GM12878 (cell line): ENCODE measurements around the gene AFTPH. TPM values are rescaled to one million over a fixed set of nuclear protein-coding genes. Genes with fewer than 3 reads are reported as not detected.

Experiments
- CEBPB ChIP-seq, 2 experiments: fragments of 150-350 bp in 1 of 2; IDR thresholded peaks; 2 replicates each; pipeline ENCODE4 v1.6.1; 2012 to 2014; ENCODE audit warnings: low read depth in 2 of 2, low read length in 2 of 2, borderline replicate concordance in 1 of 2, inconsistent platforms in 1 of 2
- CHD1 ChIP-seq: IDR thresholded peaks from 2 replicates; pipeline ENCODE4 v1.6.1; 2012; ENCODE audit warnings: low read depth, low read length, improper control_type of control experiment
- EED ChIP-seq: sonication (generic); IDR thresholded peaks from 2 replicates; pipeline ENCODE4 v1.6.1; 2016; ENCODE audit warnings: antibody characterized with exemption, low read depth
- EP300 ChIP-seq, 2 experiments: fragments of 150-350 bp in 1 of 2; IDR thresholded peaks; 2 replicates each; pipeline ENCODE4 v1.6.1; 2011 to 2012; ENCODE audit warnings: low read depth in 2 of 2, low read length in 2 of 2, borderline replicate concordance in 1 of 2, improper control_type of control experiment in 1 of 2, inconsistent platforms in 1 of 2; ENCODE audit not compliant: control insufficient read depth in 1 of 2
- JUNB ChIP-seq: IDR thresholded peaks from 2 replicates; pipeline ENCODE4 v1.6.1; 2016; ENCODE audit warnings: antibody characterized with exemption, mild to moderate bottlenecking
- KDM1A ChIP-seq: fragments of 200-600 bp; sonication (generic); IDR thresholded peaks from 2 replicates; pipeline ENCODE4 v1.6.1; 2016; ENCODE audit warnings: borderline replicate concordance
- MEF2A ChIP-seq: IDR thresholded peaks from 2 replicates; pipeline ENCODE4 v1.6.1; 2011; ENCODE audit warnings: low read depth, mild to moderate bottlenecking, low read length, moderate library complexity; ENCODE audit not compliant: insufficient read depth
- MTA2 ChIP-seq: fragments of 450-650 bp; IDR thresholded peaks from 2 replicates; pipeline ENCODE4 v1.6.1; 2016; ENCODE audit warnings: low read depth, mild to moderate bottlenecking, moderate library complexity
- MYC ChIP-seq: IDR thresholded peaks from 2 replicates; pipeline ENCODE4 v1.6.1; 2011; ENCODE audit warnings: mild to moderate bottlenecking, low read length, moderate library complexity, inconsistent platforms; ENCODE audit not compliant: insufficient read depth, insufficient replicate concordance, insufficient read length, severe bottlenecking
- RBBP5 ChIP-seq: fragments of 200-600 bp; sonication (generic); conservative IDR thresholded peaks from 2 replicates; pipeline ENCODE4 v1.6.1; 2016
- SRF ChIP-seq, 2 experiments: IDR thresholded peaks; 2 replicates each; pipeline ENCODE4 v1.6.1; 2011; ENCODE audit warnings: low read depth in 2 of 2, low read length in 2 of 2, mild to moderate bottlenecking in 1 of 2, moderate library complexity in 1 of 2
- ZNF384 ChIP-seq: IDR thresholded peaks from 2 replicates; pipeline ENCODE4 v1.6.1; 2012; ENCODE audit warnings: low read depth, mild to moderate bottlenecking, low read length, improper control_type of control experiment, borderline replicate concordance
- polyA plus RNA-seq, 11 experiments: library from polyadenylated mRNA; depleted of rRNA in 4 of 11; unstranded in 6 of 11; stranded (reverse) in 5 of 11; fragments of >200 nt; fragmentation: Nextera tagmentation in 4 of 11; fragmentation: Illumina TruSeq in 1 of 11; extraction: Ambion mirVana in 4 of 11; extraction: Trizol in 1 of 11; gene quantifications; 1 replicate in 1 of 11; 2 replicates in 10 of 11; pipeline versions ENCODE4 v1.2.1 to v1.2.3, GENCODE V29; 2011 to 2016; ENCODE audit warnings: inconsistent platforms in 2 of 11, missing spikeins in 2 of 11, low read depth in 1 of 11
- total RNA-seq, 4 experiments: library from RNA; depleted of rRNA in 3 of 4; stranded (reverse); fragments of >200 nt in 3 of 4; fragmentation: Illumina TruSeq in 1 of 4; extraction: Trizol in 1 of 4; gene quantifications; 2 replicates each; pipeline versions ENCODE4 v1.2.1 to v1.2.3, GENCODE V29; 2013 to 2021
- TF ChIP-seq, protein P1 (sequence below): fragments of 450-650 bp; IDR thresholded peaks from 2 replicates; pipeline ENCODE4 v1.6.1; 2017; ENCODE audit warnings: borderline replicate concordance
- TF ChIP-seq, protein P2 (sequence below): IDR thresholded peaks from 2 replicates; pipeline ENCODE4 v1.6.1; 2011; ENCODE audit warnings: low read depth, mild to moderate bottlenecking, low read length, moderate library complexity, borderline replicate concordance; ENCODE audit errors: extremely low read depth
- TF ChIP-seq, protein P3 (sequence below): fragments of 450-650 bp; conservative IDR thresholded peaks from 2 replicates; pipeline ENCODE4 v1.6.1; 2017; ENCODE audit warnings: mild to moderate bottlenecking, moderate library complexity
- TF ChIP-seq, protein P4 (sequence below): fragments of 450-650 bp; IDR thresholded peaks from 2 replicates; pipeline ENCODE4 v1.6.1; 2016; ENCODE audit warnings: mild to moderate bottlenecking
- TF ChIP-seq, protein P5 (sequence below): IDR thresholded peaks from 2 replicates; pipeline ENCODE4 v1.6.1; 2012; ENCODE audit warnings: low read depth, low read length, improper control_type of control experiment
- TF ChIP-seq, protein P6 (sequence below): fragments of 450-650 bp; IDR thresholded peaks from 2 replicates; pipeline ENCODE4 v1.6.1; 2017; ENCODE audit warnings: antibody characterized with exemption, mild to moderate bottlenecking, moderate library complexity

AFTPH gene
- total and polyA plus RNA-seq, 10 of the 15 experiments (the other 5 are each of a cell fraction or from before 2014, with no cell fraction given): 25.6 to 77.3 (median 39.5) TPM

DNA sequence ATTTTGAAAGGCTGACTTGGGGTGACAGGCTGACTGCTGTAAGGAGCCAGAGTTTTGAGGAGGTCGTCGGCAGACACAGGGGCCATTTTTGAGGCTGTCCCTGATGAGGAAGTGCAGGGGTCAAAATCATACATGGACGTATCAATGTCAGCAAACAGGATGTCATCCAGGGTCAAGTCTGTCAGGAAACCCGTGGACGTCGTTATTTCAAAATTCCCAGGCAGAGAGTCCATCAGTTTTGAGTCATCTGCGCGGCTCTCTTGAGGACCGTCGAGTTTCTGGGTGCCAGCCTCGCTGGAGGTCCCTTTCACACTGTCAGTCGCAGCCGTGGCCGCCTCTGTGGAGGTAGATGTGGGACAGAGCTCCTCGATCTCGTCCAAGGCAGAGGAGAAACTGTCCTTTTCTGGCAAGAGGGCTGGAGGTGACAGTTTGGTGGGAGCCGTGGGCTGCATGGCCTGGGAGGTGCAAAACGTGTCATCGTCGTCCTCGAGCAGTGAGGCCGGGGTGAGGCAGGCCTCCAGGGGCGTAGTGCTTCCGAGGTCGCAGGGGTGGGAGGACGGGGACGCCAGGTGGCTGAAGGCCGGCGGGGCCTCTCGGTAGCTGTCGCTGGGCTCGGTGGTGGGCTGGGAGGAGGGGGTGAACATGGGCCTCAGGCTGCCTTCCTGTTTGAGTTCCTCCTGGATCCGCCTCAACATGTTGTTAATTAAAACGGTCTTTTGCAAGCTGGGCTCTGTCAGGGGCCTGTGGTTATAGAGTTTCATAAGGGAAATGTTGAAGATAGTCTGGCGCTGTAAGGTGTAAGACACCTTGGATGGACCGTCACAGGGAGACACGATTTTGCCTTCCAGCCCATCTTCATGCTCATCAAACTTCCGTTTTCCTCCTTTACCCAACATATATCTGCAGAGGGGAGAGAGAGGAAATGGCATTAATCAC lies 112.1 kb downstream of the AFTPH start (continued):
- TF ChIP-seq, protein P1, sequence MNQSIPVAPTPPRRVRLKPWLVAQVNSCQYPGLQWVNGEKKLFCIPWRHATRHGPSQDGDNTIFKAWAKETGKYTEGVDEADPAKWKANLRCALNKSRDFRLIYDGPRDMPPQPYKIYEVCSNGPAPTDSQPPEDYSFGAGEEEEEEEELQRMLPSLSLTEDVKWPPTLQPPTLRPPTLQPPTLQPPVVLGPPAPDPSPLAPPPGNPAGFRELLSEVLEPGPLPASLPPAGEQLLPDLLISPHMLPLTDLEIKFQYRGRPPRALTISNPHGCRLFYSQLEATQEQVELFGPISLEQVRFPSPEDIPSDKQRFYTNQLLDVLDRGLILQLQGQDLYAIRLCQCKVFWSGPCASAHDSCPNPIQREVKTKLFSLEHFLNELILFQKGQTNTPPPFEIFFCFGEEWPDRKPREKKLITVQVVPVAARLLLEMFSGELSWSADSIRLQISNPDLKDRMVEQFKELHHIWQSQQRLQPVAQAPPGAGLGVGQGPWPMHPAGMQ: no peak
- TF ChIP-seq EP300 (IDR thresholded peaks at IDR 0.05; ENCODE audit: borderline replicate concordance in 1 of 2, control insufficient read depth in 1 of 2, low read depth in 2 of 2, low read length in 2 of 2) (peak; percentile 23 to 31; a peak in 1 of 4 replicates), SRF (IDR thresholded peaks at IDR 0.05; ENCODE audit: low read depth in 2 of 2, low read length in 2 of 2) (no peak), MEF2A (no peak), CHD1 (no peak), RBBP5 (no peak), KDM1A (no peak), EED (peak; percentile 70), MTA2 (peak; percentile 53; the same call in 1 of the 2 replicates), ZNF384 (no peak), MYC (no peak), CEBPB (IDR thresholded peaks at IDR 0.05; ENCODE audit: borderline replicate concordance in 1 of 2, low read depth in 2 of 2, low read length in 2 of 2) (no peak), JUNB (no peak)
- TF ChIP-seq, protein P2, sequence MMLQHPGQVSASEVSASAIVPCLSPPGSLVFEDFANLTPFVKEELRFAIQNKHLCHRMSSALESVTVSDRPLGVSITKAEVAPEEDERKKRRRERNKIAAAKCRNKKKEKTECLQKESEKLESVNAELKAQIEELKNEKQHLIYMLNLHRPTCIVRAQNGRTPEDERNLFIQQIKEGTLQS: no peak
- TF ChIP-seq, protein P3, sequence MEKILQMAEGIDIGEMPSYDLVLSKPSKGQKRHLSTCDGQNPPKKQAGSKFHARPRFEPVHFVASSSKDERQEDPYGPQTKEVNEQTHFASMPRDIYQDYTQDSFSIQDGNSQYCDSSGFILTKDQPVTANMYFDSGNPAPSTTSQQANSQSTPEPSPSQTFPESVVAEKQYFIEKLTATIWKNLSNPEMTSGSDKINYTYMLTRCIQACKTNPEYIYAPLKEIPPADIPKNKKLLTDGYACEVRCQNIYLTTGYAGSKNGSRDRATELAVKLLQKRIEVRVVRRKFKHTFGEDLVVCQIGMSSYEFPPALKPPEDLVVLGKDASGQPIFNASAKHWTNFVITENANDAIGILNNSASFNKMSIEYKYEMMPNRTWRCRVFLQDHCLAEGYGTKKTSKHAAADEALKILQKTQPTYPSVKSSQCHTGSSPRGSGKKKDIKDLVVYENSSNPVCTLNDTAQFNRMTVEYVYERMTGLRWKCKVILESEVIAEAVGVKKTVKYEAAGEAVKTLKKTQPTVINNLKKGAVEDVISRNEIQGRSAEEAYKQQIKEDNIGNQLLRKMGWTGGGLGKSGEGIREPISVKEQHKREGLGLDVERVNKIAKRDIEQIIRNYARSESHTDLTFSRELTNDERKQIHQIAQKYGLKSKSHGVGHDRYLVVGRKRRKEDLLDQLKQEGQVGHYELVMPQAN: no peak
- TF ChIP-seq, protein P4, sequence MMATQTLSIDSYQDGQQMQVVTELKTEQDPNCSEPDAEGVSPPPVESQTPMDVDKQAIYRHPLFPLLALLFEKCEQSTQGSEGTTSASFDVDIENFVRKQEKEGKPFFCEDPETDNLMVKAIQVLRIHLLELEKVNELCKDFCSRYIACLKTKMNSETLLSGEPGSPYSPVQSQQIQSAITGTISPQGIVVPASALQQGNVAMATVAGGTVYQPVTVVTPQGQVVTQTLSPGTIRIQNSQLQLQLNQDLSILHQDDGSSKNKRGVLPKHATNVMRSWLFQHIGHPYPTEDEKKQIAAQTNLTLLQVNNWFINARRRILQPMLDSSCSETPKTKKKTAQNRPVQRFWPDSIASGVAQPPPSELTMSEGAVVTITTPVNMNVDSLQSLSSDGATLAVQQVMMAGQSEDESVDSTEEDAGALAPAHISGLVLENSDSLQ: no peak
- TF ChIP-seq, protein P5, sequence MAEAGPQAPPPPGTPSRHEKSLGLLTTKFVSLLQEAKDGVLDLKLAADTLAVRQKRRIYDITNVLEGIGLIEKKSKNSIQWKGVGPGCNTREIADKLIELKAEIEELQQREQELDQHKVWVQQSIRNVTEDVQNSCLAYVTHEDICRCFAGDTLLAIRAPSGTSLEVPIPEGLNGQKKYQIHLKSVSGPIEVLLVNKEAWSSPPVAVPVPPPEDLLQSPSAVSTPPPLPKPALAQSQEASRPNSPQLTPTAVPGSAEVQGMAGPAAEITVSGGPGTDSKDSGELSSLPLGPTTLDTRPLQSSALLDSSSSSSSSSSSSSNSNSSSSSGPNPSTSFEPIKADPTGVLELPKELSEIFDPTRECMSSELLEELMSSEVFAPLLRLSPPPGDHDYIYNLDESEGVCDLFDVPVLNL: no peak
- TF ChIP-seq, protein P6, sequence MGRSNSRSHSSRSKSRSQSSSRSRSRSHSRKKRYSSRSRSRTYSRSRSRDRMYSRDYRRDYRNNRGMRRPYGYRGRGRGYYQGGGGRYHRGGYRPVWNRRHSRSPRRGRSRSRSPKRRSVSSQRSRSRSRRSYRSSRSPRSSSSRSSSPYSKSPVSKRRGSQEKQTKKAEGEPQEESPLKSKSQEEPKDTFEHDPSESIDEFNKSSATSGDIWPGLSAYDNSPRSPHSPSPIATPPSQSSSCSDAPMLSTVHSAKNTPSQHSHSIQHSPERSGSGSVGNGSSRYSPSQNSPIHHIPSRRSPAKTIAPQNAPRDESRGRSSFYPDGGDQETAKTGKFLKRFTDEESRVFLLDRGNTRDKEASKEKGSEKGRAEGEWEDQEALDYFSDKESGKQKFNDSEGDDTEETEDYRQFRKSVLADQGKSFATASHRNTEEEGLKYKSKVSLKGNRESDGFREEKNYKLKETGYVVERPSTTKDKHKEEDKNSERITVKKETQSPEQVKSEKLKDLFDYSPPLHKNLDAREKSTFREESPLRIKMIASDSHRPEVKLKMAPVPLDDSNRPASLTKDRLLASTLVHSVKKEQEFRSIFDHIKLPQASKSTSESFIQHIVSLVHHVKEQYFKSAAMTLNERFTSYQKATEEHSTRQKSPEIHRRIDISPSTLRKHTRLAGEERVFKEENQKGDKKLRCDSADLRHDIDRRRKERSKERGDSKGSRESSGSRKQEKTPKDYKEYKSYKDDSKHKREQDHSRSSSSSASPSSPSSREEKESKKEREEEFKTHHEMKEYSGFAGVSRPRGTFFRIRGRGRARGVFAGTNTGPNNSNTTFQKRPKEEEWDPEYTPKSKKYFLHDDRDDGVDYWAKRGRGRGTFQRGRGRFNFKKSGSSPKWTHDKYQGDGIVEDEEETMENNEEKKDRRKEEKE: no peak
